HG02571 (cell line): ENCODE measurements around the gene ZNF256.

ENCODE experiments used
- ATAC-seq: cut with Tn5 transposase; IDR thresholded peaks from one replicate; pipeline ENCODE4 v1.9.1; 2021; ENCODE audit warnings: mild to moderate bottlenecking, moderate library complexity; ENCODE audit not compliant: unreplicated experiment

The ZNF256 gene

DNA sequence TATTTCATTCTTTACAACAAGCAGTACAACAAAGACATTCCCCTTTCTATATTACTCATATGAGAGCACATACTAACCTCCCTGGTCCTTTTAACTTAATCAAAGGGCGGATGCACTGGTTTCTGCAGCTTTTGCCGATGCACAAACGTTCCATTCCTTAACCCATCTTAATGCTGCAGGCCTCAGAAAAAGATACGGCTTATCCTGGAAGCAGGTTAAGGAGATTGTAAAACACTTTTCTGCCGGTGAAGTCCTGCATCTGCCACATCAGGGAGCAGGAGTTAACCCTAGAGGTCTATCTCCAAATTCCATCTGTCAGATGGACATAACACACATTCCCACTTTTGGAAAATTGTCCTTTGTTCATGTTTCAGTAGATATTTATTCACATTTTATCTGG is 47.2 kb downstream of the ZNF256 start:
- ATAC-seq = no peak
